Measurements from ENCODE around the gene TSR3. TPM values are rescaled to one million over a fixed set of nuclear protein-coding genes. Genes with fewer than 3 reads are reported as not detected.

Gene TSR3
- total and polyA plus RNA-seq, 2 of the 13 experiments (the other 11 are each of a cell fraction or from before 2014, with no cell fraction given): 24.2 to 51.0 TPM

DNA sequence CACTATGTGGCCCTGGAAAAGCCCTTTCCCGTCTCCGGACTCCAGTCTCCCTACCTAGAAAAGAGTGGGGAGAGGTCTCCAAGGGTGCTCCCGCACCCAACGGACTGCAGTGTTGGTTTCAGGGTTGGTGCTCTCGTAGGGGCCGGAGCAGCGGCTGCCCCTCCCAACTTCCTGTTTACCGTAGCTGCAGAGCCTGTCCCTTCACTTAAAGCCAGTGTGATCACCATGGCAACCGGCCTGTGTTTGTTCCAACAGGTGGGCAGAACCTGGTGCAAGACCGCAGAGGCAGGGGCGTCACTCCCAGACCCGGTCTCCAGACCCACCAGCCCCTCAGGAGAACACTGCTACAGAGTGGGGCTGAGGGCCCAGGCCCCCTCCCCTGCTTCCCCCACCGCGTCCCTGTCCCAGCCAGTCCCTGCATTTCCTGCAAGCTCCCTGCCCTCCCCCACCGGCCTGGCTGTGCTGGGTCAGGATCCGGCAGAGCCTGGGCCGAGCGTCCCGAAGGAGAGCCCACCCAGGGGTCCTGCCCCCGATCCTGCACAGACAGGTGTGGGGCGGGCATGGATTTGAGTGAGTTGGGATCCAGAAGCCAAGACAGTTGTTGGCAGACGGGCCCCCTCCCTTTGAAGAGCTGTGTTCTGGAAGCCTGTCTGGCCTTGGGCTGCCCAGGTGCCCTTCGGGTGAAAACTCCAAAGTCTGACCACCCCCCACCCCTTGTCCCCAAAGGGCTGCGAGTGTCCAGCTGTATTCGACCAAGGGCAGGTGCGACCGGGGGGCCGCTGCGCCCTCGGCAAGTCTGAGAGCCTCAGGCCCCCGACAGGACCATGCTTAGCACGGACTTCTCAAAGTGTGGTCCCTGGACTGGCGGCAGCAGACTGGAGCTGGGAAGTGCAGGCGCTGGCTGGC lies 19.7 kb downstream of the TSR3 start (continued):
- TF ChIP-seq SRSF4 (IDR thresholded peaks at IDR 0.05; ENCODE audit: low read depth, low read length, poor library complexity, severe bottlenecking): no peak
- TF ChIP-seq, protein P1, sequence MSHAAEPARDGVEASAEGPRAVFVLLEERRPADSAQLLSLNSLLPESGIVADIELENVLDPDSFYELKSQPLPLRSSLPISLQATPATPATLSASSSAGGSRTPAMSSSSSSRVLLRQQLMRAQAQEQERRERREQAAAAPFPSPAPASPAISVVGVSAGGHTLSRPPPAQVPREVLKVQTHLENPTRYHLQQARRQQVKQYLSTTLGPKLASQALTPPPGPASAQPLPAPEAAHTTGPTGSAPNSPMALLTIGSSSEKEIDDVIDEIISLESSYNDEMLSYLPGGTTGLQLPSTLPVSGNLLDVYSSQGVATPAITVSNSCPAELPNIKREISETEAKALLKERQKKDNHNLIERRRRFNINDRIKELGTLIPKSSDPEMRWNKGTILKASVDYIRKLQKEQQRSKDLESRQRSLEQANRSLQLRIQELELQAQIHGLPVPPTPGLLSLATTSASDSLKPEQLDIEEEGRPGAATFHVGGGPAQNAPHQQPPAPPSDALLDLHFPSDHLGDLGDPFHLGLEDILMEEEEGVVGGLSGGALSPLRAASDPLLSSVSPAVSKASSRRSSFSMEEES (CRISPR knock-in tag; IDR thresholded peaks at IDR 0.05): no peak
- no peak for TF ChIP-seq ZNF513 (CRISPR knock-in tag; conservative IDR thresholded peaks at IDR 0.05)
- no peak for TF ChIP-seq FOXM1 (CRISPR knock-in tag; IDR thresholded peaks at IDR 0.05)
- TF ChIP-seq ZNF552 (CRISPR knock-in tag; IDR thresholded peaks at IDR 0.05; ENCODE audit: borderline replicate concordance): no peak
- TF ChIP-seq ZNF816 (CRISPR knock-in tag; IDR thresholded peaks at IDR 0.05; ENCODE audit: borderline replicate concordance): no peak
- TF ChIP-seq, protein P2, sequence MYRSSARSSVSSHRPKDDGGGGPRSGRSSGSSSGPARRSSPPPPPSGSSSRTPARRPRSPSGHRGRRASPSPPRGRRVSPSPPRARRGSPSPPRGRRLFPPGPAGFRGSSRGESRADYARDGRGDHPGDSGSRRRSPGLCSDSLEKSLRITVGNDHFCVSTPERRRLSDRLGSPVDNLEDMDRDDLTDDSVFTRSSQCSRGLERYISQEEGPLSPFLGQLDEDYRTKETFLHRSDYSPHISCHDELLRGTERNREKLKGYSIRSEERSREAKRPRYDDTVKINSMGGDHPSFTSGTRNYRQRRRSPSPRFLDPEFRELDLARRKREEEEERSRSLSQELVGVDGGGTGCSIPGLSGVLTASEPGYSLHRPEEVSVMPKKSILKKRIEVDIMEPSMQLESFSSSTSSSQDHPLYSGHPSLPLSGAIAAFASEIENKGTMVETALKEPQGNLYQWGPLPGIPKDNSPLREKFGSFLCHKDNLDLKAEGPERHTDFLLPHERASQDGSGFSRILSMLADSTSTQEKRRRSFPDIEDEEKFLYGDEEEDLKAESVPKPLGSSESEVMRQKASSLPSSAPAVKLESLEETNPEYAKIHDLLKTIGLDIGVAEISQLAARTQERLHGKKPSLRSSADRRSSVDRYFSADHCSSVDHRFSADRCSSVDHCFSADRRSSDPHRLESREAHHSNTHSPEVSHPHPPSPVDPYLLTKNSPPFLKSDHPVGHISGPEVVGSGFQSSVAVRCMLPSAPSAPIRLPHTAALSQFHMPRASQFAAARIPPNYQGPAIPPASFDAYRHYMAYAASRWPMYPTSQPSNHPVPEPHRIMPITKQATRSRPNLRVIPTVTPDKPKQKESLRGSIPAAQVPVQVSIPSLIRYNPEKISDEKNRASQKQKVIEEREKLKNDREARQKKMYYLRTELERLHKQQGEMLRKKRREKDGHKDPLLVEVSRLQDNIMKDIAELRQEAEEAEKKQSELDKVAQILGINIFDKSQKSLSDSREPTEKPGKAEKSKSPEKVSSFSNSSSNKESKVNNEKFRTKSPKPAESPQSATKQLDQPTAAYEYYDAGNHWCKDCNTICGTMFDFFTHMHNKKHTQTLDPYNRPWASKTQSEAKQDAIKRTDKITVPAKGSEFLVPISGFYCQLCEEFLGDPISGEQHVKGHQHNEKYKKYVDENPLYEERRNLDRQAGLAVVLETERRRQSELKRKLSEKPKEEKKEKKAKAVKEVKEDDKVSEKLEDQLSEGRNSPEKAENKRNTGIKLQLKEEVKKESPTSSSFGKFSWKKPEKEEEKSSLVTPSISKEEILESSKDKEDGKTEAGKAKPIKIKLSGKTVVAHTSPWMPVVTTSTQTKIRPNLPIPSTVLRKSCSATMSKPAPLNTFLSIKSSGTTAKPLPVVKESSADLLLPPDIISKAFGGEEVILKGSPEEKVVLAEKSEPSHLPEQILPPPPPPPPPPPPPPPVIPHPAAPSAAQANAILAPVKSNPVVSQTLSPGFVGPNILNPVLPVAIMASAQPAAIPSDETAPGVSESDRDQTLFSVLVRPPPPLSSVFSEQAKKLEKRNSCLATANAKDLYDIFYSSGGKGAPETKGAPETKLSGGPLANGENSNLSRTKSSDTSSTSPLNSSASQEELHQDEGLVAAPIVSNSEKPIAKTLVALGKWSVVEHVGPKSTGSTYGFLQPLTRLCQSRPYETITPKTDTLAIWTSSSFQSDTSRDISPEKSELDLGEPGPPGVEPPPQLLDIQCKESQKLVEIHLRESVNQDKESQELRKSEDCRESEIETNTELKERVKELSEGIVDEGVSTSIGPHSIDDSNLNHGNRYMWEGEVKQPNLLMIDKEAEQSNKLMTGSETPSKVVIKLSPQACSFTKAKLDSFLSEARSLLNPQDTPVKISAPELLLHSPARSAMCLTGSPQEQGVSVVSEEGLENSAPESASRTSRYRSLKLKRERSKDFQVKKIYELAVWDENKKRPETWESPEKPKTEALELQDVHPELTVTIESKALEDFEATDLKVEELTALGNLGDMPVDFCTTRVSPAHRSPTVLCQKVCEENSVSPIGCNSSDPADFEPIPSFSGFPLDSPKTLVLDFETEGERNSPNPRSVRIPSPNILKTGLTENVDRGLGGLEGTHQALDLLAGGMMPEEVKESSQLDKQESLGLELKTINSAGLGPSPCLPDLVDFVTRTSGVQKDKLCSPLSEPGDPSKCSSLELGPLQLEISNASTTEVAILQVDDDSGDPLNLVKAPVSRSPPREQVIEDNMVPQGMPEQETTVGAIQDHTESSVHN (CRISPR knock-in tag; IDR thresholded peaks at IDR 0.05): no peak
- TF ChIP-seq NR2F1 (CRISPR knock-in tag; IDR thresholded peaks at IDR 0.05): no peak
- TF ChIP-seq CSRNP2 (CRISPR knock-in tag; conservative IDR thresholded peaks at IDR 0.05; ENCODE audit: low read depth): no peak
- TF ChIP-seq KDM4B (CRISPR knock-in tag; IDR thresholded peaks at IDR 0.05): no peak
- TF ChIP-seq EEA1 (CRISPR knock-in tag; IDR thresholded peaks at IDR 0.05; ENCODE audit: borderline replicate concordance): no peak
- no peak for TF ChIP-seq MTF1 (CRISPR knock-in tag; IDR thresholded peaks at IDR 0.05)
- TF ChIP-seq HIVEP1 (CRISPR knock-in tag; IDR thresholded peaks at IDR 0.05): no peak
- TF ChIP-seq ZNF432 (CRISPR knock-in tag; IDR thresholded peaks at IDR 0.05; ENCODE audit: borderline replicate concordance): no peak
- no peak for TF ChIP-seq NR3C1 (CRISPR knock-in tag; IDR thresholded peaks at IDR 0.05)
